Heart right ventricle (tissue), 16 donors: ENCODE data around the gene SORL1. TPM values are rescaled to one million over a fixed set of nuclear protein-coding genes. Genes with fewer than 3 reads are reported as not detected.
"Not testable (repeated sequence)": the region's sequence is repeated elsewhere in the genome, so short reads cannot be mapped to it uniquely, and the experiment has no call there.

ENCODE experiments used
- ATAC-seq, 8 donors: fragments of 200-7000 bp; cut with Tn5 transposase; one replicate each; pipeline ENCODE4 v1.9.1; 2020; ENCODE audit warnings: mild to moderate bottlenecking in 8 of 8, moderate library complexity in 8 of 8, moderate number of reproducible peaks in 1 of 8
- DNase-seq, 2 donors: peaks; one replicate each; pipeline ENCODE4 v3.0.0-alpha.2; 2020
- H3K27ac ChIP-seq, 10 donors: fragments of 200-600 bp; sonication (generic) in 2 of 10; one replicate each; pipeline versions ENCODE4 v1.5.0 to v1.8.0; 2020 to 2022; ENCODE audit warnings: mild to moderate bottlenecking in 3 of 10
- H3K27me3 ChIP-seq, 7 donors: fragments of 200-600 bp; one replicate each; pipeline ENCODE4 v1.8.0; 2021 to 2022; ENCODE audit warnings: mild to moderate bottlenecking in 2 of 7
- H3K36me3 ChIP-seq, 9 donors: fragments of 200-600 bp; sonication (generic) in 1 of 9; one replicate each; pipeline versions ENCODE4 v1.5.0 to v1.8.0; 2020 to 2022; ENCODE audit warnings: mild to moderate bottlenecking in 2 of 9
- H3K4me1 ChIP-seq, 9 donors: fragments of 200-600 bp; sonication (generic) in 1 of 9; one replicate each; pipeline versions ENCODE4 v1.5.0 to v1.8.0; 2020 to 2022; ENCODE audit warnings: mild to moderate bottlenecking in 4 of 9
- H3K4me3 ChIP-seq, 10 donors: fragments of 200-600 bp; sonication (generic) in 2 of 10; one replicate each; pipeline versions ENCODE4 v1.5.0 to v1.8.0; 2020 to 2022; ENCODE audit warnings: mild to moderate bottlenecking in 7 of 10, moderate library complexity in 2 of 10
- H3K9me3 ChIP-seq, 11 donors: fragments of 200-600 bp in 10 of 11; sonication (generic) in 2 of 11; one replicate each; pipeline versions ENCODE4 v1.5.0 to v1.8.0; 2013 to 2022; ENCODE audit warnings: mild to moderate bottlenecking in 2 of 11, control low read depth in 1 of 11, moderate library complexity in 1 of 11
- WGBS, 2 donors: extraction: QIAGEN DNeasy Blood & Tissue Kit; methylation state at CpG; one replicate each; pipeline ENCODE4 v1.1.7; 2013; ENCODE audit warnings: inconsistent platforms in 1 of 2; 5-methylcytosine and 5-hydroxymethylcytosine counted together
- intact Hi-C, 10 donors: fragments of 100-400 bp; cut with DNase I; formaldehyde crosslinking; loops; one replicate each; pipeline versions ENCODE4 v1.11.1 to v1.14.2; 2022
- polyA plus RNA-seq, 2 donors: library from polyadenylated mRNA; stranded (reverse); fragments of 200-250 nt; gene quantifications; one replicate each; pipeline ENCODE4 v1.2.3, GENCODE V29; 2013
- total RNA-seq, 10 donors: library from RNA; stranded (reverse); fragmentation: NEBNext Ultra II Directional in 3 of 10; extraction: Animal tissue kit (Norgen Biotek cat#: 25700) in 3 of 10; gene quantifications; one replicate each; pipeline versions ENCODE4 v1.2.1 to v1.2.4, GENCODE V29; 2021 to 2023
- TF ChIP-seq, protein P1 (sequence below), 9 donors: fragments of 200-600 bp; sonication (generic) in 2 of 9; IDR thresholded peaks; one replicate each; pipeline versions ENCODE4 v1.5.0 to v1.8.0; 2021 to 2022; ENCODE audit warnings: antibody characterized with exemption in 9 of 9, mild to moderate bottlenecking in 5 of 9, moderate library complexity in 1 of 9
- donor health status: Arrhythmogenic right ventricular cardiomyopathy.
- donor health status: ischemic (EF 13 %, LVEDD 7.1; RV severe dilation, severe dysfunction).
- donor health status: healthy with polysubstance abuse.
- donor health status: DM: no; HTN: yes; CAD: no.
- donor health status: DM: no; HTN: no; CAD: no.
- donor health status: ischemic (EF 25% LVEDD 6.9; RV normal size, moderate dysfunction).
- donor health status: ischemic (EF 25% LVEDD 5.7; RV mildly dilated, moderate dysfunction).
- donor health status: healthy.
- donor health status: DM: yes; HTN: yes; CAD: no.
- donor health status: Ischemic cardiomyopathy.
- donor health status: ischemic (EF 35%, LVEDD 5.7; RV mildly dilated, moderate dysfunction).
- donor health status: nonischemic (EF 11% LVEDD 7.7; RV severe dilation, severe dysfunction).
- donor health status: DM: yes; HTN: yes; CAD: no.
- donor health status: PGD.
- donor health status: ischemic (EF 29% LVEDD 5.4; RV normal size, mild dysfunction).
- donor health status: nonischemic (EF 23%, LVEDD 6.1; RV moderate dilation, normal function).

The SORL1 gene
- total and polyA plus RNA-seq, 12 donors = 0.26 to 15.1 (median 8.7) TPM

DNA sequence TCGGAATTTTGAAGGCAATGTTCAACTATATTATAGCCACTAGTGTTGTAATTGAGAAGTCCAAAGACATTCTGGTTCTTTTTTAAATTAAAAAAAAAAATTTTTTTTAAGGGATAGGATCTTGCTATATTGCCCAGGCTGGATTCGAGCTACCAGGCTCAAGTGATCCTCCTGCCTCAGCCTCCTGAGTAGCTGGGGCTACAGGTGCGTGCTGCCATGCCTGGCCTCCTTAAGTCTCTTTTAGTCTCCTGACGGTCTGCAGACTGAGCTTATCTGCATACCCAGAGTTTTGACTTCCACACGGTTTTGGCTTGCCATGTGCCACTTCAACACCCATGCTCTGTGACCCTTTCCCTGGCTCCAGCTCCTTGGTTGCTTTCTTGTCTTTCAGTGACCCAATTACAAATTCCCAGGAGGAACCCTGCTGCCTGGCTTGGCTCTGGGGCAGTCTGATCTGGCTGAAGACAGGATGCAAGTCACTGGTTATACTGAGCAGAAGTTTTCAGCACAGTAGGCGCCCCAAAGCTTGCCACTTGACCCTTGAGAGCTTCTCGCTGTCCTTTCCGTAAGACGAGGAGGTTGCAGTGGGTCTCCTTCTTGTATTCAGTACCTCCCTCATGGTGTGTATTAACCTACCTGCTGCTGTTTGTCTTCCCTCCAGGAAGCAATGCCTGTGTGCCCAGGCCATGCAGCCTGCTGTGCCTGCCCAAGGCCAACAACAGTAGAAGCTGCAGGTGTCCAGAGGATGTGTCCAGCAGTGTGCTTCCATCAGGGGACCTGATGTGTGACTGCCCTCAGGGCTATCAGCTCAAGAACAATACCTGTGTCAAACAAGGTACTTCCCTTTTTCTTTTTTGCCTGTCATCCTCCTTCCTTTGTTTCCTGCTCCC lies 114.4 kb downstream of the SORL1 start:
- no peak overlapping the region for H3K4me3 ChIP-seq
- H3K27ac ChIP-seq = no peak overlapping the region
- H3K27me3 ChIP-seq = no peaks in the 10 kb centered on the region
- ATAC-seq (no peak), DNase-seq (no peak)
- no peaks in the 10 kb centered on the region for H3K9me3 ChIP-seq
- WGBS, 2 donors = 83% methylated on average over 9 of the region's 9 CpGs
- H3K4me1 ChIP-seq = no peaks in the 10 kb centered on the region
- H3K36me3 ChIP-seq = peaks cover 0 to 66% (median 0%) of the 10 kb centered on the region in 9 donors
- intact Hi-C loops = loop anchor here in 1 of 10 donors (2.0 kb wide), 1 partner anchor 14 kb away; no protein-coding TSS in a partner anchor
- TF ChIP-seq, protein P1, sequence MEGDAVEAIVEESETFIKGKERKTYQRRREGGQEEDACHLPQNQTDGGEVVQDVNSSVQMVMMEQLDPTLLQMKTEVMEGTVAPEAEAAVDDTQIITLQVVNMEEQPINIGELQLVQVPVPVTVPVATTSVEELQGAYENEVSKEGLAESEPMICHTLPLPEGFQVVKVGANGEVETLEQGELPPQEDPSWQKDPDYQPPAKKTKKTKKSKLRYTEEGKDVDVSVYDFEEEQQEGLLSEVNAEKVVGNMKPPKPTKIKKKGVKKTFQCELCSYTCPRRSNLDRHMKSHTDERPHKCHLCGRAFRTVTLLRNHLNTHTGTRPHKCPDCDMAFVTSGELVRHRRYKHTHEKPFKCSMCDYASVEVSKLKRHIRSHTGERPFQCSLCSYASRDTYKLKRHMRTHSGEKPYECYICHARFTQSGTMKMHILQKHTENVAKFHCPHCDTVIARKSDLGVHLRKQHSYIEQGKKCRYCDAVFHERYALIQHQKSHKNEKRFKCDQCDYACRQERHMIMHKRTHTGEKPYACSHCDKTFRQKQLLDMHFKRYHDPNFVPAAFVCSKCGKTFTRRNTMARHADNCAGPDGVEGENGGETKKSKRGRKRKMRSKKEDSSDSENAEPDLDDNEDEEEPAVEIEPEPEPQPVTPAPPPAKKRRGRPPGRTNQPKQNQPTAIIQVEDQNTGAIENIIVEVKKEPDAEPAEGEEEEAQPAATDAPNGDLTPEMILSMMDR (IDR thresholded peaks at IDR 0.05) = no peak

DNA sequence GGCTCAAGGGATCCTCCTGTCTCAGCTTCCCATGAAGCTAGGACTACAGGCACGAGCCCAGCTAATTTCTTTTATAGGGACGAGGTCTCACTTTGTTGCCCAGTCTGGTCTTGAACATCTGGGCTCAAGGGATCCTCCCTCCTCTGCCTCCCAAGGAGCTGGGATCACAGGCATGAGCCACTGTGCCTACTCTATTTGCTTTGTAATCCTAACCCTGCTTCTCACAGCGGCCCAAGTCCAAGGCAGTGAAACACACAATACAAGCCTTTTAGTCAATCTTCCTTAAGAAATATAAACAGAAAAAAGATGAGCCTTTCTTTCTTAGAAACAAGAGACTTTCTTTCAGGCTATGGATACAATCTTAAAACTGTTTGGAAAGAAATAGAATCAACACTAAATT lies 115.9 kb downstream of the SORL1 start:
- no peak overlapping the region for H3K4me3 ChIP-seq
- ATAC-seq (no peak), DNase-seq (no peak)
- H3K27ac ChIP-seq = no peak overlapping the region
- WGBS, 2 donors = 88% methylated on average over 3 of the region's 3 CpGs
- TF ChIP-seq, protein P1 (IDR thresholded peaks at IDR 0.05) = no peak
- no peaks in the 10 kb centered on the region for H3K27me3 ChIP-seq
- H3K36me3 ChIP-seq = peaks cover 0 to 70% (median 0%) of the 10 kb centered on the region in 9 donors
- intact Hi-C loops = loop anchor here in 1 of 10 donors (2.0 kb wide), 1 partner anchor 15 kb away; no protein-coding TSS in a partner anchor
- H3K4me1 ChIP-seq = no peaks in the 10 kb centered on the region
- H3K9me3 ChIP-seq = no peaks in the 10 kb centered on the region

DNA sequence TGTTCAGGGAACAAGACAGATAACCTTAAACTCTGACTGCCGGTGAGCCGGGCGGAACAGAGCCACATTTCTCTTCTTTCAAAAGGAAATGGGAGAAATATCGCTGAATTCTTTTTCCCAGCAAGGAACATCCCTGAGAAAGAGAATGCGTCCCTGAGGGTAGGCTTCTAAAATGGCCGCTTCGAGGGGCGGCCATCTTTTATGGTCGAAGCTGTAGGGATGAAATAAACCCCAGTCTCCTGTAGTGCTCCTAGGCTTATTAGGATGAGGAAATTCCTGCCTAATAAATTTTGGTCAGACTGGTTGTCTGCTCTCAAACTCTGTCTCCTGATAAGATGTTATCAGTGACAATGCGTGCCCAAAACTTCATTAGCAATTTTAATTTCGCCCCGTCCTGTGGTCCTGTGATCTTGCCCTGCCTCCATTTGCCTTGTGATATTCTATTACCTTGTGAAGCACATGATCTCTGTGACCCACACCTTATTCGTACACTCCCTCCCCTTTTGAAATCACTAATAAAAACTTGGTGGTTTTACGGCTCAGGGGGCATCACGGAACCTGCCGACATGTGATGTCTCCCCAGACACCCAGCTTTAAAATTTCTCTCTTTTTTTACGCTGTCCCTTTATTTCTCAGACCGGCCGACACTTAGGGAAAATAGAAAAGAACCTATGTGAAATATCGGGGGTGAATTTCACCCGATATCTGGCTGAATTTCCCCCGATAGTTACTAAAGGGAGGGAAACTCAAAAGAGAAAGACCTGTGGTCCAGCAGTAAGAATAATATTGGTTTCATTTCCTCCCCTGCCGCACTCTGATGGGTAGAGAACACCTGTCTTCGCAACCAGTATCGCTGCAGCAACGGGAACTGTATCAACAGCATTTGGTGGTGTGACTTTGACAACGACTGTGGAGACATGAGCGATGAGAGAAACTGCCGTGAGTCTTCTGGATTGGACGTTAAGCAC lies 117.5 kb downstream of the SORL1 start:
- WGBS, 2 donors = 92 to 93% methylated on average over 30 of the region's 30 CpGs
- not testable (repeated sequence) for H3K4me3 ChIP-seq, H3K27ac ChIP-seq, H3K27me3 ChIP-seq, DNase-seq, H3K4me1 ChIP-seq, H3K9me3 ChIP-seq, ATAC-seq
- intact Hi-C loops = loop anchor here in 1 of 10 donors (10.0 kb wide), 1 partner anchor 115 kb away; the partner anchor contains the start of genes SORL1 and SORL1-AS1
- peaks cover 0 to 82% (median 0%) of the 10 kb centered on the region in 9 donors for H3K36me3 ChIP-seq

DNA sequence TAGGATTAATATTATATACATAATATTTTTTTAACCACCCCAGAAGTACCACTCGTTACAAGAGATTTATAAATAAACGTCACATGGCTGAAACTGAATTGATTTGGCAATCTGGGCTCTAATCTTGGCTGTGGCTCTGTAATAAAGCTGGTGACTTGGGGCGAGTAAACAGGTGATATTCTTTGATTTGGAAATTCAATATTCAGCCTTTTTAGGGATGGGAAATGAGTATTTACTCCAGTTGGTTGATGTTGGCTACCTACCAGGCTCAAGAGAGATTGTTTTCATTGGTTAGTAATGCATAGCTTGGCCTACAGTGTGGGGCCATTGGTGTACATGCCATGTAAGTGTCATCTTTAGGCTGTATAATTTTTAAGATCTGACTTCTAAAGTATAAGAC lies 118.3 kb downstream of the SORL1 start:
- 85 to 87% methylated on average over 3 of the region's 3 CpGs for WGBS, 2 donors
- TF ChIP-seq, protein P1 (IDR thresholded peaks at IDR 0.05) = no peak
- no peak for ATAC-seq
- Histone ChIP-seq H3K27ac (no peak overlapping the region), H3K4me3 (no peak overlapping the region), H3K27me3 (peaks cover 0 to 5% (median 0%) of the 10 kb centered on the region in 7 donors), H3K36me3 (peaks cover 0 to 78% (median 0%) of the 10 kb centered on the region in 9 donors), H3K9me3 (no peaks in the 10 kb centered on the region), H3K4me1 (peaks cover 0 to 8% (median 0%) of the 10 kb centered on the region in 9 donors)
- intact Hi-C loops = loop anchor here in 1 of 10 donors (10.0 kb wide), 1 partner anchor 116 kb away; the partner anchor contains the start of genes SORL1 and SORL1-AS1
- DNase-seq = no peak
